HepG2 (cell line): Measurements from ENCODE around the gene MIX23. TPM values are rescaled to one million over a fixed set of nuclear protein-coding genes. Genes with fewer than 3 reads are reported as not detected.

Source experiments
- ATF7-NPFF ChIP-seq: sonication (generic); formaldehyde crosslinking; IDR thresholded peaks from 2 replicates; pipeline ENCODE4 v1.8.1; 2023; ENCODE audit warnings: mild to moderate bottlenecking, low read depth, missing genetic modification reagents, moderate library complexity
- BORCS8-MEF2B ChIP-seq: sonication (generic); formaldehyde crosslinking; IDR thresholded peaks from 2 replicates; pipeline ENCODE4 v1.8.0; 2022; ENCODE audit warnings: mild to moderate bottlenecking, missing genetic modification reagents
- CHD2 ChIP-seq: IDR thresholded peaks from 2 replicates; pipeline ENCODE4 v1.6.1; 2011; ENCODE audit warnings: low read depth, low read length, improper control_type of control experiment
- HDAC2 ChIP-seq: sonication (generic); formaldehyde crosslinking; IDR thresholded peaks from 2 replicates; pipeline ENCODE4 v1.4.0; 2020; ENCODE audit warnings: missing genetic modification reagents
- HMGXB3 ChIP-seq: sonication (generic); formaldehyde crosslinking; IDR thresholded peaks from 2 replicates; pipeline ENCODE4 v1.4.0; 2020; ENCODE audit warnings: missing genetic modification reagents, borderline replicate concordance
- MTF1 ChIP-seq: sonication (generic); formaldehyde crosslinking; IDR thresholded peaks from 2 replicates; pipeline ENCODE4 v1.5.0; 2020; ENCODE audit warnings: missing genetic modification reagents
- SAP130 ChIP-seq: IDR thresholded peaks from 2 replicates; pipeline ENCODE4 v1.6.1; 2016; ENCODE audit warnings: low read depth
- SP4 ChIP-seq: sonication (generic); formaldehyde crosslinking; IDR thresholded peaks from 2 replicates; pipeline ENCODE4 v1.8.1; 2023; ENCODE audit warnings: mild to moderate bottlenecking, missing genetic modification reagents
- SRY ChIP-seq: sonication (generic); formaldehyde crosslinking; IDR thresholded peaks from 2 replicates; pipeline ENCODE4 v1.8.0; 2022; ENCODE audit warnings: mild to moderate bottlenecking, missing genetic modification reagents
- TBX3 ChIP-seq: fragments of 450-650 bp; IDR thresholded peaks from 2 replicates; pipeline ENCODE4 v1.6.1; 2017; ENCODE audit warnings: antibody characterized with exemption, mild to moderate bottlenecking, inconsistent platforms, borderline replicate concordance
- XBP1 ChIP-seq: sonication (generic); formaldehyde crosslinking; IDR thresholded peaks from 2 replicates; pipeline ENCODE4 v1.5.0; 2020; ENCODE audit warnings: missing genetic modification reagents
- ZKSCAN5 ChIP-seq: sonication (generic); formaldehyde crosslinking; IDR thresholded peaks from 2 replicates; pipeline ENCODE4 v1.5.1; 2020; ENCODE audit warnings: mild to moderate bottlenecking, missing genetic modification reagents
- ZNF20 ChIP-seq: sonication (generic); formaldehyde crosslinking; IDR thresholded peaks from 2 replicates; pipeline ENCODE4 v1.4.0; 2020; ENCODE audit warnings: mild to moderate bottlenecking, moderate library complexity, missing genetic modification reagents
- ZNF367 ChIP-seq: sonication (generic); formaldehyde crosslinking; IDR thresholded peaks from 2 replicates; pipeline ENCODE4 v1.4.0; 2020; ENCODE audit warnings: missing genetic modification reagents, borderline replicate concordance
- ZNF75D ChIP-seq: sonication (generic); formaldehyde crosslinking; IDR thresholded peaks from 2 replicates; pipeline ENCODE4 v1.8.1; 2023; ENCODE audit warnings: missing genetic modification reagents, mild to moderate bottlenecking, borderline replicate concordance
- polyA plus RNA-seq, 8 experiments: library from polyadenylated mRNA; depleted of rRNA in 3 of 8; stranded (reverse) in 7 of 8; unstranded in 1 of 8; fragments of >200 nt; fragmentation: Illumina TruSeq in 4 of 8; extraction: Trizol in 4 of 8; gene quantifications; 2 replicates each; pipeline versions ENCODE4 v1.2.1 to v1.2.3, GENCODE V29; 2011 to 2016; ENCODE audit warnings: low read depth in 4 of 8, missing spikeins in 1 of 8, mixed read lengths in 1 of 8; ENCODE audit not compliant: insufficient read depth in 1 of 8
- total RNA-seq, 5 experiments: library from RNA; depleted of rRNA; stranded (reverse); fragments of >200 nt; fragmentation: Illumina TruSeq; extraction: Trizol; gene quantifications; 2 replicates each; pipeline ENCODE4 v1.2.3, GENCODE V29; 2016; ENCODE audit warnings: low read depth in 1 of 5
- TF ChIP-seq, protein P1 (sequence below): sonication (generic); formaldehyde crosslinking; IDR thresholded peaks from 2 replicates; pipeline ENCODE4 v1.4.0; 2020; ENCODE audit warnings: mild to moderate bottlenecking, missing genetic modification reagents
- TF ChIP-seq, protein P2 (sequence below): sonication (generic); formaldehyde crosslinking; IDR thresholded peaks from 2 replicates; pipeline ENCODE4 v1.9.0; 2022; ENCODE audit warnings: low read depth, missing genetic modification reagents

MIX23 gene
- total and polyA plus RNA-seq, 2 of the 13 experiments (the other 11 are each of a cell fraction or from before 2014, with no cell fraction given), result 20.0 to 152 TPM

- TF ChIP-seq, protein P1, sequence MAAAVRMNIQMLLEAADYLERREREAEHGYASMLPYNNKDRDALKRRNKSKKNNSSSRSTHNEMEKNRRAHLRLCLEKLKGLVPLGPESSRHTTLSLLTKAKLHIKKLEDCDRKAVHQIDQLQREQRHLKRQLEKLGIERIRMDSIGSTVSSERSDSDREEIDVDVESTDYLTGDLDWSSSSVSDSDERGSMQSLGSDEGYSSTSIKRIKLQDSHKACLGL (CRISPR knock-in tag), result peak; percentile 93
- TF ChIP-seq MTF1 (CRISPR knock-in tag) (no peak), ZNF20 (CRISPR knock-in tag) (no peak), XBP1 (no peak), ZNF75D (CRISPR knock-in tag) (no peak), ATF7-NPFF (CRISPR knock-in tag) (peak; percentile 81), ZNF367 (CRISPR knock-in tag) (no peak), ZKSCAN5 (CRISPR knock-in tag) (no peak), BORCS8-MEF2B (peak; percentile 97), SP4 (CRISPR knock-in tag) (peak; percentile 93), HDAC2 (CRISPR knock-in tag) (peak; percentile 94), SRY (CRISPR knock-in tag) (peak; percentile 82; the same call in 1 of the 2 replicates), CHD2 (no peak; the same call in 1 of the 2 replicates), TBX3 (no peak), SAP130 (CRISPR knock-in tag) (peak; percentile 99), HMGXB3 (CRISPR knock-in tag) (peak; percentile 81; the same call in 1 of the 2 replicates)
- TF ChIP-seq, protein P2, sequence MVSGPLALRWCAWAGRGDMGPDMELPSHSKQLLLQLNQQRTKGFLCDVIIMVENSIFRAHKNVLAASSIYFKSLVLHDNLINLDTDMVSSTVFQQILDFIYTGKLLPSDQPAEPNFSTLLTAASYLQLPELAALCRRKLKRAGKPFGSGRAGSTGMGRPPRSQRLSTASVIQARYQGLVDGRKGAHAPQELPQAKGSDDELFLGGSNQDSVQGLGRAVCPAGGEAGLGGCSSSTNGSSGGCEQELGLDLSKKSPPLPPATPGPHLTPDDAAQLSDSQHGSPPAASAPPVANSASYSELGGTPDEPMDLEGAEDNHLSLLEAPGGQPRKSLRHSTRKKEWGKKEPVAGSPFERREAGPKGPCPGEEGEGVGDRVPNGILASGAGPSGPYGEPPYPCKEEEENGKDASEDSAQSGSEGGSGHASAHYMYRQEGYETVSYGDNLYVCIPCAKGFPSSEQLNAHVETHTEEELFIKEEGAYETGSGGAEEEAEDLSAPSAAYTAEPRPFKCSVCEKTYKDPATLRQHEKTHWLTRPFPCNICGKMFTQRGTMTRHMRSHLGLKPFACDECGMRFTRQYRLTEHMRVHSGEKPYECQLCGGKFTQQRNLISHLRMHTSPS (CRISPR knock-in tag), result peak; percentile 46; the same call in 1 of the 2 replicates
Measured at GRCh38 chr3:122383771-122384697, 1.0 kb upstream of the MIX23 start, which contains the start of gene FAM162A (continued).
